Measurements from ENCODE around the gene CABS1. TPM values are rescaled to one million over a fixed set of nuclear protein-coding genes. Genes with fewer than 3 reads are reported as not detected.

The CABS1 gene
- total and polyA plus RNA-seq, 2 of the 8 experiments (the other 6 are each of a cell fraction or from before 2014, with no cell fraction given): 0.03 TPM; not detected in 1

DNA sequence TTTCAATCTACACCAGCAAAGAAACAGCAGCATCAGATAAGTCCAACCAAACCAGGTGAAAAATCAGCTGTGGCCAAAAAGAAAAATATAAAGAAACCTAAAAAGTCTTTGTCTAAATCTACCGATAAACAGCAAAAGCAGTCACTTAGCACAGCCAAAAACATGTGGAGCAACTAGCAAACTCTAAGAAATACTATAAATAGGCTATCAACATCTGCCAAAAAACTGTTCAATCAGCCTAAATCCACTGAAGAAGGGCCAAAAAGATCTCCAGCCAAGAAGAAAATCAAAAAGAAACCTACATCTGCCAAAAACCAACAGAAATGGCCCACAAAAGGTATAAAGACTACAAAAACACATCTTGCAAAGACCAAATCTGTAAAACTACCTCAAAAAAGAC is 36.7 kb upstream of the CABS1 start:
- Histone ChIP-seq H3K9me3 (ENCODE audit: insufficient read depth in 2 of 2, low read depth in 1 of 2, low read length in 1 of 2) (no peaks in the 10 kb centered on the region), H3K27ac (ENCODE audit: low read depth, low read length) (no peak overlapping the region), H3K14ac (ENCODE audit: insufficient read length) (no peak overlapping the region), H3K4me3 (ENCODE audit: extremely low read depth in 1 of 4, insufficient read depth in 2 of 4, low read depth in 3 of 4, low read length in 4 of 4) (no peak overlapping the region), H3K4me1 (replicated peaks in 1 of 4; ENCODE audit: control insufficient read depth in 3 of 4, insufficient read depth in 4 of 4, low read length in 3 of 4) (no peaks in the 10 kb centered on the region), H2BK5ac (ENCODE audit: low read depth, low read length) (no peak overlapping the region), H3K9ac (replicated peaks in 1 of 4; ENCODE audit: extremely low read depth in 1 of 4, low read depth in 3 of 4, low read length in 3 of 4) (no peak overlapping the region), H2AK5ac (ENCODE audit: low read depth, low read length) (no peak overlapping the region), H4K91ac (replicated peaks; ENCODE audit: insufficient read length, low read length) (no peak overlapping the region), H3K4ac (replicated peaks; ENCODE audit: insufficient read length, low read depth, low read length) (no peak overlapping the region), H3K23me2 (ENCODE audit: low read depth, low read length) (no peaks in the 10 kb centered on the region), H4K8ac (ENCODE audit: extremely low read depth, insufficient read depth, low read length) (no peak overlapping the region), H4K20me1 (replicated peaks in 1 of 2; ENCODE audit: control insufficient read depth in 1 of 2, insufficient read depth in 2 of 2, low read length in 2 of 2) (no peaks in the 10 kb centered on the region), H3K79me1 (ENCODE audit: low read depth, low read length) (no peaks in the 10 kb centered on the region), H2BK15ac (ENCODE audit: low read length) (no peak overlapping the region), H3K56ac (replicated peaks; ENCODE audit: insufficient read length, low read depth, low read length) (no peak overlapping the region), H3K18ac (ENCODE audit: extremely low read depth, low read length) (no peak overlapping the region), H2BK20ac (ENCODE audit: low read length) (no peak overlapping the region), H3K79me2 (ENCODE audit: control insufficient read depth in 1 of 2, insufficient read depth in 2 of 2, low read length in 2 of 2) (no peaks in the 10 kb centered on the region), H2BK120ac (replicated peaks; ENCODE audit: low read depth, low read length) (no peak overlapping the region), H3K23ac (ENCODE audit: insufficient read length) (no peak overlapping the region), H3K4me2 (ENCODE audit: insufficient read depth in 1 of 2, low read depth in 2 of 2, low read length in 2 of 2) (no peak overlapping the region), H3K27me3 (replicated peaks in 1 of 4; ENCODE audit: control insufficient read depth in 3 of 4, extremely low read depth in 1 of 4, insufficient read depth in 3 of 4, low read length in 3 of 4) (no peaks in the 10 kb centered on the region), H2BK12ac (ENCODE audit: low read depth, low read length) (no peak overlapping the region), H4K5ac (ENCODE audit: insufficient read length, low read depth, low read length) (no peak overlapping the region), H3K36me3 (ENCODE audit: control insufficient read depth in 2 of 4, insufficient read depth in 4 of 4, low read length in 3 of 4) (no peaks in the 10 kb centered on the region), H2AFZ (ENCODE audit: low read length) (no peak overlapping the region)
- 95% methylated on average over 1 of the region's 1 CpG; no CpG with 5 or more reads in 1 of the 2 experiments for whole genome bisulfite sequencing, 2 experiments (ENCODE audit: extremely low coverage in 1 of 2, insufficient coverage in 1 of 2, insufficient read length in 1 of 2, insufficient replicate concordance in 2 of 2, low coverage in 1 of 2, low lambda C conversion rate in 2 of 2, missing lambda C conversion rate in 1 of 2)
- FAIRE-seq (no peak), DNase-seq (ENCODE audit: low read depth in 1 of 2, low spot score in 2 of 2) (no peak)
- ChIA-PET POLR2A (ENCODE audit: partially characterized antibody) (no interaction called here), CTCF (ENCODE audit: partially characterized antibody) (no interaction called here)
- TF ChIP-seq, protein P1, sequence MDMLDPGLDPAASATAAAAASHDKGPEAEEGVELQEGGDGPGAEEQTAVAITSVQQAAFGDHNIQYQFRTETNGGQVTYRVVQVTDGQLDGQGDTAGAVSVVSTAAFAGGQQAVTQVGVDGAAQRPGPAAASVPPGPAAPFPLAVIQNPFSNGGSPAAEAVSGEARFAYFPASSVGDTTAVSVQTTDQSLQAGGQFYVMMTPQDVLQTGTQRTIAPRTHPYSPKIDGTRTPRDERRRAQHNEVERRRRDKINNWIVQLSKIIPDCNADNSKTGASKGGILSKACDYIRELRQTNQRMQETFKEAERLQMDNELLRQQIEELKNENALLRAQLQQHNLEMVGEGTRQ (IDR thresholded peaks at IDR 0.05; ENCODE audit: low read length): no peak
- TF ChIP-seq KDM1A (IDR thresholded peaks at IDR 0.05; ENCODE audit: borderline replicate concordance, low read length) (no peak), TAF7 (optimal IDR thresholded peaks at IDR 0.05; ENCODE audit: borderline replicate concordance, low read depth, low read length) (no peak), JUN (IDR thresholded peaks at IDR 0.05; ENCODE audit: low read depth, low read length) (no peak), RNF2 (IDR thresholded peaks at IDR 0.05; ENCODE audit: borderline replicate concordance, low read depth, low read length, missing control alignments, poor library complexity, severe bottlenecking) (no peak), TBP (IDR thresholded peaks at IDR 0.05; ENCODE audit: low read depth, low read length) (no peak), CREB1 (IDR thresholded peaks at IDR 0.05) (no peak), TCF12 (IDR thresholded peaks at IDR 0.05; ENCODE audit: low read depth, low read length) (no peak), CHD1 (IDR thresholded peaks at IDR 0.05; ENCODE audit: low read depth, low read length) (no peak)
- TF ChIP-seq, protein P2, sequence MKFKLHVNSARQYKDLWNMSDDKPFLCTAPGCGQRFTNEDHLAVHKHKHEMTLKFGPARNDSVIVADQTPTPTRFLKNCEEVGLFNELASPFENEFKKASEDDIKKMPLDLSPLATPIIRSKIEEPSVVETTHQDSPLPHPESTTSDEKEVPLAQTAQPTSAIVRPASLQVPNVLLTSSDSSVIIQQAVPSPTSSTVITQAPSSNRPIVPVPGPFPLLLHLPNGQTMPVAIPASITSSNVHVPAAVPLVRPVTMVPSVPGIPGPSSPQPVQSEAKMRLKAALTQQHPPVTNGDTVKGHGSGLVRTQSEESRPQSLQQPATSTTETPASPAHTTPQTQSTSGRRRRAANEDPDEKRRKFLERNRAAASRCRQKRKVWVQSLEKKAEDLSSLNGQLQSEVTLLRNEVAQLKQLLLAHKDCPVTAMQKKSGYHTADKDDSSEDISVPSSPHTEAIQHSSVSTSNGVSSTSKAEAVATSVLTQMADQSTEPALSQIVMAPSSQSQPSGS (IDR thresholded peaks at IDR 0.05; ENCODE audit: low read length): no peak
